Caco-2 (cell line): Measurements from ENCODE around the gene TSHZ2. TPM values are rescaled to one million over a fixed set of nuclear protein-coding genes. Genes with fewer than 3 reads are reported as not detected.

Experiments used
- BruUV-seq: library from RNA; stranded (reverse); fragments of 400-500 nt; replicated peaks from 2 replicates; lab custom pipeline; 2021; lab: Mats Ljungman, UMichigan
- CTCF ChIA-PET: fragments of 300-600 bp; sonication (Branson Sonifier 250); formaldehyde crosslinking; loops from one replicate; lab custom pipeline; 2022; ENCODE audit warnings: antibody characterized with exemption; lab: Charles Lee
- POLR2A ChIA-PET: fragments of 300-600 bp; sonication (Branson Sonifier 250); formaldehyde crosslinking; loops from one replicate; lab custom pipeline; 2022; ENCODE audit warnings: antibody characterized with exemption; lab: Charles Lee
- DNase-seq, 2 experiments: peaks; one replicate each; pipeline versions ENCODE4 v3.0.0 to v3.0.0-alpha.2; 2020 to 2022
- H3K27me3 ChIP-seq: replicated peaks from 2 replicates; pipeline ENCODE4 v1.6.0; 2011; ENCODE audit warnings: low read length; ENCODE audit not compliant: control insufficient read depth, insufficient read depth
- H3K36me3 ChIP-seq: 2 replicates; pipeline ENCODE4 v1.5.1; 2011; ENCODE audit warnings: low read length; ENCODE audit not compliant: control insufficient read depth, insufficient read depth
- H3K4me1 ChIP-seq: fragments of 250-450 bp; sonication (Bioruptor Pico); 2 replicates; pipeline ENCODE4 v1.5.1; 2020; ENCODE audit warnings: mild to moderate bottlenecking
- H3K4me3 ChIP-seq: 2 replicates; pipeline ENCODE4 v1.5.1; 2011; ENCODE audit warnings: low read depth, mild to moderate bottlenecking, control low read depth, low read length
- H3K9me3 ChIP-seq: fragments of 250-450 bp; sonication (Bioruptor Pico); 2 replicates; pipeline ENCODE4 v1.5.1; 2020; ENCODE audit warnings: mild to moderate bottlenecking, moderate library complexity
- H3K27ac Mint-ChIP-seq: one replicate; pipeline ENCODE4 v1.8.0; 2022; ENCODE audit warnings: mixed read lengths; ENCODE audit not compliant: unreplicated experiment
- H3K27me3 Mint-ChIP-seq: one replicate; pipeline ENCODE4 v1.8.0; 2022; ENCODE audit warnings: mixed read lengths; ENCODE audit not compliant: insufficient read depth, unreplicated experiment
- H3K36me3 Mint-ChIP-seq: one replicate; pipeline ENCODE4 v1.8.0; 2022; ENCODE audit warnings: mild to moderate bottlenecking, mixed read lengths; ENCODE audit not compliant: insufficient read depth, unreplicated experiment
- H3K4me1 Mint-ChIP-seq: one replicate; pipeline ENCODE4 v1.8.0; 2022; ENCODE audit warnings: low read depth, mixed read lengths; ENCODE audit not compliant: unreplicated experiment
- H3K4me3 Mint-ChIP-seq: one replicate; pipeline ENCODE4 v1.8.0; 2022; ENCODE audit warnings: mild to moderate bottlenecking, moderate library complexity, mixed read lengths; ENCODE audit not compliant: unreplicated experiment
- H3K9me3 Mint-ChIP-seq: one replicate; pipeline ENCODE4 v1.8.0; 2022; ENCODE audit warnings: mixed read lengths; ENCODE audit not compliant: unreplicated experiment
- intact Hi-C: fragments of 100-400 bp; cut with micrococcal nuclease; formaldehyde crosslinking; loops from one replicate; pipeline ENCODE4 v1.10.0; 2022; ENCODE audit not compliant: unreplicated experiment
- total RNA-seq: library from RNA; stranded (reverse); gene quantifications from 2 replicates; pipeline ENCODE4 v1.2.3, GENCODE V29; 2022
- TF ChIP-seq, protein P1 (sequence below), 2 experiments: fragments of 200-600 bp in 1 of 2; IDR thresholded peaks; 1 replicate in 1 of 2; 2 replicates in 1 of 2; pipeline versions ENCODE4 v1.5.1 to v1.8.0; 2011 to 2022; ENCODE audit warnings: antibody characterized with exemption in 1 of 2, control low read depth in 1 of 2, inconsistent platforms in 1 of 2, low read depth in 1 of 2, low read length in 1 of 2, mild to moderate bottlenecking in 1 of 2, moderate library complexity in 1 of 2; ENCODE audit not compliant: insufficient read depth in 1 of 2, severe bottlenecking in 1 of 2, unreplicated experiment in 1 of 2

Gene TSHZ2
- total RNA-seq, 1 experiment from 2014 or later = 0.07 TPM

DNA sequence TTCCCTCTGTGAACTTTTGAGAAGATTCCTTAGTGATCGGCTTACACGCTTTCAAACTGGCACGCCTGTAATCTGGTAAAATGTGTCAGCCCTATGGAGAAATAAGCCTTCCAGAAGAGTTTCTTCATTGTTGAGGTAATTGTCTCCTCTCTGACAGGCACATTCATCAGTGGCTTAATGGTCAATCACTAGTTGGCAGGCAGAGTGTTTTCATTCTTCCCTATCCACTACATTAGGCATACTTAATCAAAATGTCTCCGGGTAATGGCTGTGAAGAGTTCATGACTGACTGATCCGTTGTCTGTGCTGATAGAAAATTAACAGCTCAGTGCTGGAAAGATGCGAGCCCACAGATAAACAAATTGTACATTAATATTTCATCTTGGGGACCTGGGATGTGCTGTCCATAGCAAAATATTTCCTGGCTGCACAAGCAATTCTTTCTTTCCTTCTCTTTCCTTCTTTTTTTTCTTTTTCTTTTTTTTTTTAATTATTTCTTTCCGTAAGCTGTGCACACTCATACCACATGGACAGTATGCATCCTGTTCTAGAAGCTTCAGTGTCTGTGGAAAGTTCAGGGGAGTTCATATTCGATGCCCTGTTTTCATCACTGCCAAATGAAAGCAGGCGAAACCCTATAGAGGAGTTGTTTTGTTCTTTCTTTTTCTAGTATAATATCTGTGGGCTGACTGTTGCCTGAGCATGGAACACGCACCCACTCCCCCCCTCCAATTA is 31.4 kb downstream of the TSHZ2 start:
- no peaks in the 10 kb centered on the region for H3K9me3 ChIP-seq
- Mint-ChIP-seq H3K27ac (no peak overlapping the region), H3K9me3 (no peaks in the 10 kb centered on the region), H3K4me3 (no peak overlapping the region), H3K36me3 (no peaks in the 10 kb centered on the region), H3K27me3 (peaks cover 18% of the 10 kb centered on the region), H3K4me1 (no peaks in the 10 kb centered on the region)
- intact Hi-C loops = no loop called here
- no peaks in the 10 kb centered on the region for H3K27me3 ChIP-seq
- no peak overlapping the region for H3K4me3 ChIP-seq
- CTCF ChIA-PET = no interaction called here
- POLR2A ChIA-PET = no interaction called here
- BruUV-seq = no TSS peak
- H3K4me1 ChIP-seq = no peaks in the 10 kb centered on the region
- no peak for DNase-seq
- no peaks in the 10 kb centered on the region for H3K36me3 ChIP-seq
- TF ChIP-seq, protein P1, sequence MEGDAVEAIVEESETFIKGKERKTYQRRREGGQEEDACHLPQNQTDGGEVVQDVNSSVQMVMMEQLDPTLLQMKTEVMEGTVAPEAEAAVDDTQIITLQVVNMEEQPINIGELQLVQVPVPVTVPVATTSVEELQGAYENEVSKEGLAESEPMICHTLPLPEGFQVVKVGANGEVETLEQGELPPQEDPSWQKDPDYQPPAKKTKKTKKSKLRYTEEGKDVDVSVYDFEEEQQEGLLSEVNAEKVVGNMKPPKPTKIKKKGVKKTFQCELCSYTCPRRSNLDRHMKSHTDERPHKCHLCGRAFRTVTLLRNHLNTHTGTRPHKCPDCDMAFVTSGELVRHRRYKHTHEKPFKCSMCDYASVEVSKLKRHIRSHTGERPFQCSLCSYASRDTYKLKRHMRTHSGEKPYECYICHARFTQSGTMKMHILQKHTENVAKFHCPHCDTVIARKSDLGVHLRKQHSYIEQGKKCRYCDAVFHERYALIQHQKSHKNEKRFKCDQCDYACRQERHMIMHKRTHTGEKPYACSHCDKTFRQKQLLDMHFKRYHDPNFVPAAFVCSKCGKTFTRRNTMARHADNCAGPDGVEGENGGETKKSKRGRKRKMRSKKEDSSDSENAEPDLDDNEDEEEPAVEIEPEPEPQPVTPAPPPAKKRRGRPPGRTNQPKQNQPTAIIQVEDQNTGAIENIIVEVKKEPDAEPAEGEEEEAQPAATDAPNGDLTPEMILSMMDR (IDR thresholded peaks at IDR 0.05; ENCODE audit: insufficient read depth in 1 of 2, low read depth in 1 of 2, low read length in 1 of 2, severe bottlenecking in 1 of 2, unreplicated experiment in 1 of 2) = no peak

DNA sequence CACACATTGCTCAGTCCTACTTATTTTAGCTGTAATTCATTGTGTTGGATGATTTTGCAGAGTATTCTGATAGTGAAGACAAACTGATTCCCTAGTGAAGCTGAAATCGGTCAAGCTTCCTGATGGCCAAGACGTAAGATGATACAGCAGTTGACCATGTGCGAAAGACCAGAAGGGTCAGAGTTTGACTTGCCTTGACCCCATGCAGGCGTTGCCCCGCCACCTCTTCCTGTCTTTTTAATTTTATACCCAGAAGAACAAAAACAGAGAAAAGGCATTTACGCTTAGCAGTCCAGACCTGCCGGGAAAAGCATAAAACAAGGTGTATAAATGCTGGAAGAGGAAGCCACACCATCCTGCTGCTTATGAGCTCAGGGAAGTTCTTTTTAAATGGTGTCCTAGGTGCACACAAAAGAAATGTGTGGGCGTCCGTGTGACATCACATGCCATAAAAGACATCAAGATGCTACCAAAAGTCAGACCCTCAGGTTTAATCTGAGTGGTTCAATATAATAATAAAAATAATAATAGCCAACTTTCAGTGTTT is 32.2 kb downstream of the TSHZ2 start:
- H3K36me3 Mint-ChIP-seq = no peaks in the 10 kb centered on the region
- ChIA-PET POLR2A (no interaction called here), CTCF (no interaction called here)
- no TSS peak for BruUV-seq
- no peak for DNase-seq
- Histone ChIP-seq H3K36me3 (no peaks in the 10 kb centered on the region), H3K4me3 (no peak overlapping the region), H3K9me3 (no peaks in the 10 kb centered on the region), H3K4me1 (no peaks in the 10 kb centered on the region), H3K27me3 (no peaks in the 10 kb centered on the region)
- H3K4me3 Mint-ChIP-seq = no peak overlapping the region
- H3K9me3 Mint-ChIP-seq = no peaks in the 10 kb centered on the region
- H3K27ac Mint-ChIP-seq = no peak overlapping the region
- peaks cover 18% of the 10 kb centered on the region for H3K27me3 Mint-ChIP-seq
- intact Hi-C loops = no loop called here
- H3K4me1 Mint-ChIP-seq = no peaks in the 10 kb centered on the region
- TF ChIP-seq, protein P1 (IDR thresholded peaks at IDR 0.05; ENCODE audit: insufficient read depth in 1 of 2, low read depth in 1 of 2, low read length in 1 of 2, severe bottlenecking in 1 of 2, unreplicated experiment in 1 of 2) = no peak

DNA sequence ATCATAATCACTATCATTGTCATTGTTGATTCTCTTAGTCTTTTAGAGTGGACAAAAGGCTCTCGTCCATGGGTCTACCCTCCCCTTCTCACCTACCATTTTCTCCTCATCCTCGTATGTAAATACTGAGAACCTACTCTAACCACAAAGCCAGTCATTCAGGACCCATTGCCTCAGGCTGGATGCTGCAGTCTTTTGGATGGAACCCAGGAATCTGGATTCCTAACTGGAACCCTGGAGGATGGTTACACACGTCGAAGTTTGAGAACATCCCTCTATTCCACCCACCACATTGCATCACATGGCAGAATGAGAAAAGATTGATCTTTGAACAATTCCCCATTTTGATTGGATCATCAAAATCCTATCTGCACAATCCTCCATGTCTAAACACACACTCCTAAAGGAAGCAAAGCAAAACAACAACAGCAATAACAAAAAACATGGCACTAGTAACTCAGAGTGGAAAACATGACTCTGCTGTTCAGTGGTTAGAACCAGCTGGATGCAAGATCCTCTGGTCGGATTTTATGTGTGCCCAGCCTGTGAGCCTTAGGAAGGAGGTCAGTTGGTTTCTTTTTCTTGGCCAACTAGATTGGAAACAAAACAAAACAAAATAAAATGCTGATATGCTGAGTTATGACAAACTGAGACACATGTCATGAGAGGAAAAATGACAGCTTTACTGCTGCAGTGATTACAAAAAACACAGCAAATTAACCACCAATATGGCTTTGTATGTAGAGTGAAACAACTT is 38.0 kb downstream of the TSHZ2 start:
- H3K27me3 Mint-ChIP-seq = peaks cover 9% of the 10 kb centered on the region
- CTCF ChIA-PET = no interaction called here
- Histone ChIP-seq H3K36me3 (no peaks in the 10 kb centered on the region), H3K27me3 (no peaks in the 10 kb centered on the region), H3K9me3 (no peaks in the 10 kb centered on the region), H3K4me3 (no peak overlapping the region), H3K4me1 (no peaks in the 10 kb centered on the region)
- no TSS peak for BruUV-seq
- H3K36me3 Mint-ChIP-seq = no peaks in the 10 kb centered on the region
- intact Hi-C loops = no loop called here
- H3K4me3 Mint-ChIP-seq = no peak overlapping the region
- POLR2A ChIA-PET = no interaction called here
- H3K4me1 Mint-ChIP-seq = no peaks in the 10 kb centered on the region
- TF ChIP-seq, protein P1 (IDR thresholded peaks at IDR 0.05; ENCODE audit: insufficient read depth in 1 of 2, low read depth in 1 of 2, low read length in 1 of 2, severe bottlenecking in 1 of 2, unreplicated experiment in 1 of 2) = no peak
- H3K9me3 Mint-ChIP-seq = no peaks in the 10 kb centered on the region
- no peak overlapping the region for H3K27ac Mint-ChIP-seq
- DNase-seq = no peak
